RWPE1 (cell line): ENCODE measurements around the gene RPL14.

ENCODE experiments used
- CTCF ChIA-PET: fragments of 350-600 bp; sonication (Branson Sonifier 250); formaldehyde crosslinking; extraction: SDS; loops from one replicate; lab custom pipeline; 2021; lab: Yijun Ruan, JAX
- POLR2A ChIA-PET: fragments of 400-600 bp; formaldehyde crosslinking; extraction: SDS; loops from one replicate; lab custom pipeline; 2020; ENCODE audit warnings: antibody characterized with exemption; ENCODE audit not compliant: low non-redundant PET; lab: Yijun Ruan, JAX
- DNase-seq: peaks from one replicate; pipeline ENCODE4 v3.0.0; 2012; ENCODE audit warnings: low spot score
- H3K27ac ChIP-seq: fragments of 450-650 bp; 2 replicates; pipeline ENCODE4 v1.5.1; 2017
- CTCF ChIP-seq: fragments of 450-650 bp; conservative IDR thresholded peaks from 2 replicates; pipeline ENCODE4 v1.5.1; 2017; ENCODE audit warnings: low read depth, mild to moderate bottlenecking

The RPL14 gene

DNA sequence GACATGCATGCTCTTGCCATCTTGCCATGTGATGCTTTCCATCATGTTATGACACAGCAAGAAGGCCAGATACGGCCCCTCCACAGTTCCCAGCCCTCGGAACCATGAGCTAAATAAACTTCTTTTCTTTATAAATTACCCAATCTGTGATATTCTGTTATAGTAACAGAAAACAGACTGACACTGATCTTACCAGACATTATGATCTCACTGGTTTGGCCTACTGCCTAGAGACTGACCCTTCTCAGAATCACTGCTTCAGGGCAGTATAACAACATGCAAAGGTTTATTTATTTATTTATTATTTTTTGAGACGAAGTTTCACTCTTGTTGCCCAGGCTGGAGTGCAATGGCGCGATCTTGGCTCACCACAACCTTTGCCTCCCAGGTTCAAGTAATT lies 33.8 kb downstream of the RPL14 start:
- ChIA-PET CTCF (no interaction called here), POLR2A (no interaction called here)
- no peak overlapping the region for H3K27ac ChIP-seq
- DNase-seq = no peak
- TF ChIP-seq CTCF = no peak

DNA sequence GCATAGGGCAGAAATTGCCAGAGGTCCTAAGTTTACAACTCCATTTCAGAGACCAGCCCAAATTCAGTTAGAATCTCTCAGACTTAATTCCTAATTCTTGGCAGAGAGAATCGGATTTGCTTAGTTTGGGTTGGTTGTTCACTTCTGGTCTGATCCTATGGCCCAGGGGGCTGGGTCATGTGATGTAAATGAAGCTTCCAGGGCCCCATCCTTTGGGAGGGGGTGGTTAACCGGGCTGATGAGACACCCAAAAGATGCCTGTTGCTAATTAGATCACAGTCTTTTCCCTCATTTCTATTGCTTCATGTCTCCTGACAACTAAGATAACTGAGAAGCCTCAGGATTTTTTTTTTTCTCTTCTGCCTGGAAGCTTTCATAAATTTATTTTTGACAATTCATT lies 37.6 kb downstream of the RPL14 start:
- ChIA-PET POLR2A (no interaction called here), CTCF (no interaction called here)
- no peak for TF ChIP-seq CTCF

DNA sequence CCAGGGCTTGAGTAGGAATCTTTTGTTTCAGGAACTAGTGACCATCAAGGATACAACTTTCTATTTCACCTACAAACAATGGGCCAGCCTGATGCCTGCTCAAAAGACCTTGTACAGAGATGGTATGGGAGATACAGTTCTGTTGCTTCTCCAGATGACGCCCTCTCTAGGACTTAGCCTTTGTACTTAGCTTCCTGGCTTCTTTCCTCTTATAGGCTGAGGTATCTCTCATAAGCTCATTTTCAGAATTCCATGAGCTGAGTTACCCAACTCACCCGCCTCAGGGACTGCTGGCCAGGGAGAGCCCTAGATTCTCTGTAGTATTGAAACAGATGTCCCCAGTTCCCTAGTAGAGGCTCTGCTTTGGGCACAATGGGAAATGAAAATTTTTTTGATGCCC lies 40.1 kb downstream of the RPL14 start:
- no peak for TF ChIP-seq CTCF
- POLR2A ChIA-PET = no interaction called here
- CTCF ChIA-PET = no interaction called here
- DNase-seq = no peak
- H3K27ac ChIP-seq = no peak overlapping the region

More for the DNA sequence above, 37.6 kb downstream of the RPL14 start:
- DNase-seq = no peak
- no peak overlapping the region for H3K27ac ChIP-seq

DNA sequence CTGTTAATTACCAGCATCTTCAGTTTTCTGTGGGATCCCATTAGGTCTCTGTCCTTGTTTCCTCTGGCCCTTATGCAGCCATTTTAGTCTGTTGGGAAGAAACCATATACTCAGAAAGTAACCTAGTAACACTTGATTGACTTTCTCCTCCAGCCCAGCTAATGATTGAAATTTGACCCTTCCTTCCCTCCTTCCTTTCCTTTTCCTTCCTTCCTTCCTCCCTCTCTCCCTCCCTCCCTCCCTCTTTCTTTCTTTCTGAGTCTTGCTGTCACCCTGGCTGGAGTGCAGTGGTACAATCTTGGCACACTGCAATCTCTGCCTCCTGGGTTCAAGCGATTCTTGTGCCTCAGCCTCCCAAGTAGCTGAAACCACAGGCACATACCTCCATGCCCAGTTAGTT lies 42.8 kb downstream of the RPL14 start:
- TF ChIP-seq CTCF = no peak
- no peak for DNase-seq
- H3K27ac ChIP-seq = no peak overlapping the region
- ChIA-PET POLR2A (no interaction called here), CTCF (no interaction called here)

DNA sequence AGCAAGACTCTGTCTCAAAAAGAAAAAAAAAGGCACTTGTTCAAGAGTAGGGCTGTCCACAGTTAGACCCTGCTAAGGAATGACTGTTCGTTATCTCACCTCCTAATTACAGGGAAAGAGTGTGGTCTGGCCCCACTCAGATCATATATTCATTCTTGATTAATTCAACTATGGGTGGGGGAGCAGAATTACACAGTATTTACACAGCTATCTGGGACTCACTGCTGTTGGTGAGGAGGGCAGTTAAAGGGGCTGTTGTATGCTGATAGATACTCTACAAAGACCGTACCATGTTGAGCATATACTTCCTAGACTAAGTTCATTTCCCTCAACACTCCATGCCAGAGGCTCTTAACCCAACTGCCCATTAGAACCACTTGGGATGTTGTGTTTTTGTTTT lies 44.9 kb downstream of the RPL14 start:
- no peak overlapping the region for H3K27ac ChIP-seq
- DNase-seq = no peak
- POLR2A ChIA-PET = no interaction called here
- CTCF ChIA-PET = no interaction called here
- no peak for TF ChIP-seq CTCF

GRCh38 chr3:40504636-40505430 lies 47.7 kb downstream of the RPL14 start:
- peak overlapping the region; percentile 36; the same call in 1 of the 2 replicates for H3K27ac ChIP-seq
- POLR2A ChIA-PET = no interaction called here
- peak; percentile 63 for DNase-seq
- TF ChIP-seq CTCF = no peak
- CTCF ChIA-PET = interaction anchor here (0.6 kb wide), 1 partner anchor 115 kb away, joined by 4 read pairs; no protein-coding TSS in a partner anchor
